GM21423 (cell line): ENCODE data around the gene BFAR.
"Not testable (repeated sequence)": the region's sequence is repeated elsewhere in the genome, so short reads cannot be mapped to it uniquely, and the experiment has no call there.

ENCODE experiments used
- ATAC-seq: cut with Tn5 transposase; IDR thresholded peaks from one replicate; pipeline ENCODE4 v1.9.1; 2021; ENCODE audit warnings: mild to moderate bottlenecking, moderate library complexity; ENCODE audit not compliant: unreplicated experiment

Gene BFAR

DNA sequence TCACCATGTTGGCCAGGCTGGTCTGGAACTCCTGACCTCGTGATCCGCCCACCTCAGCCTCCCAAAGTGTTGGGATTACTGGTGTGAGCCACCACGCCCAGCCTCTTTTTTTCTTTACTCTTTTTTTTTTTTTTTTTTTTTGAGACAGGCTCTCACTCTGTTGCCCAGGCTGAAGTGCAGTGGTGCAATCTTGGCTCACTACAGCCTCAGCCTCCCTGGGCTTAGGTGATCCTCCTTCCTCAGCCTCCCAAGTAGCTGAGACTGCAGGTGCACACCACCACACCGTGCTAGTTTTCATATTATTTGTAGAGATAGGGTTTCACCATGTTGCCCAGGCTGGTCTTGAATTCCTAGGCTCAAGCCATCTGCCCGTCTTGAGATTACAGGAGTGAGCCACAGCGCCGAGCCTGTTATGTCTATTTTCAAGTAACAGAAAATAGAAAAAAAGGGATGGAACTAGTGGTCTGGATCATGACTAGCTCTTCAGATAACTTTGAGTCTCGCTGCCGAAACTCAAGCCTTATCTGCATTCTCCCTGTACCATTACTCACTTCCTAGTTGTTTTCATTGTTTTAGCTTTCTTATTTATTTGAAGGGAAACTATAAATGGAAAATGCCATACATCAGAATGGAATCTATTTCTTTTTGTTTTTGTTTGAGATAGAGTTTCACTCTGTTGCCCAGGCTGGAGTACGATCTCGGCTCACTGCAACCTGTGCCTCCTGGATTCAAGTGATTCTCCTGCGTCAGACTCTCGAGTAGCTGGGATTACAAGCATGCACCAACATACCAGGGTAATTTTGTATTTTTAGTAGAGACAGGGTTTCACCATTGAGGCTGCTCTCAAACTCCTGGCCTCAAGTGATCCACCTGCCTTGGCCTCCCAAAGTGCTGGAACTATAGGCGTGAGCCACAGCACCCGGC lies 53.4 kb downstream of the BFAR start:
- ATAC-seq: not testable (repeated sequence)

DNA sequence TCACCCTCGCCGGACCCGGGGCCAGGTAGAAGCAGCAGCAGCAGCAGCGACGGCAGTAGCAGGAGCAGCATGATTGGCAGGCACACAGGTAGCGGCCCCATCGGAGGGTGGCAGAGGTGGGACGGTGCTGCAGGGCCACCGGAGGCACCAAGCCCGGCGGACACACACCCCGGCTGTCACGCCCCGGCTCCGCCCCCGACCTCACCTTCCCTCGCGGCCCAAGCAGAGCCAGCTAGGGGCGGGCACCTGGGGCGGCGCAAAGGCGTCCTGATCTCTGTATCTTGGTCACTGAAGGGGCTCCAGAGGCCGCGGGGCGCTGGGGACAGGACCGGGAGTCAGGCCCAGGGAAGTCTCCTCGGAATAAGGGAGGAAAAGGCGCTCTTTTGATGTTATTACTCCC lies 61.4 kb downstream of the BFAR start, which contains the start of gene PLA2G10:
Gene PLA2G10 (minus strand): TSS at position 180 of the 400 bp plus-strand sequence. CDS start 79 bp downstream, at position 101.
- ATAC-seq: not testable (repeated sequence)

DNA sequence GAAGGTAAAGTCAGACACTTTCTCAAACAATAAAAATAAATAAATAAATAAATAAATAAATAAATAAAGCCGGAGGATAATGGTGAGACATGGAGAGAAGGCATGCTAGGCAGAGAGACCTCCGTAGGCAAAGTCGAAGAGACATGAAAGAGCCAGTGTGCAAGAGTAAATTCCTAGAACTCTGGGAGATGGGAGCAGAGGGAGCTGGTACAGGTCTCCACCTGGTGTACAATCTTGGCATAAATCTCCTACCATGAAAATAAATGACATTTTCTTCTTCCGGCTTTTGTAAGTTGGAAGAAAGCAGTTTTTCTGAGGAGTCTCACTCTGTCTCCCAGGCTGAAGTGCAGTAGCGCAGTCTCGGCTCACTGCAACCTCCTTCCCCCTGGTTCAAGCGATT lies 69.1 kb downstream of the BFAR start:
- not testable (repeated sequence) for ATAC-seq

DNA sequence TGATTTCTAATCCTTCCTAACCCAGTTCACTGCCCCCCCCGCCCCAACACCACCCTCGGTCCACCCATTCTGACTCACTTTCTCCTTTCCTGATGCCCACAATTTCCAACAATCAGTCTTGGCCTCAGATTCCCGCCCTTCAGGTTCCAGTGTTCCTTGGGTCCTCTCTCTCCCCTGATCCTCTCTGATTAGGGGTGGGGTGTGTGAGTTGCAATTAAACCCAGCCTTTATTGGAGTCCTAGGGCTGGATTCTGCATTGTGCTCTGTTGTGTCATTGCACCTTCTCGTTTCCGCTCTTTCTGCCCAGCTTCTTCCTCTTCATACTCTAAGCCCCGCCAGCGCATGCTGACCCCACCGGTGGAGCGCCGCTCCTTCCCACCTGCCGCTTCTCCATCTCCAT lies 69.9 kb downstream of the BFAR start:
- ATAC-seq: not testable (repeated sequence)

DNA sequence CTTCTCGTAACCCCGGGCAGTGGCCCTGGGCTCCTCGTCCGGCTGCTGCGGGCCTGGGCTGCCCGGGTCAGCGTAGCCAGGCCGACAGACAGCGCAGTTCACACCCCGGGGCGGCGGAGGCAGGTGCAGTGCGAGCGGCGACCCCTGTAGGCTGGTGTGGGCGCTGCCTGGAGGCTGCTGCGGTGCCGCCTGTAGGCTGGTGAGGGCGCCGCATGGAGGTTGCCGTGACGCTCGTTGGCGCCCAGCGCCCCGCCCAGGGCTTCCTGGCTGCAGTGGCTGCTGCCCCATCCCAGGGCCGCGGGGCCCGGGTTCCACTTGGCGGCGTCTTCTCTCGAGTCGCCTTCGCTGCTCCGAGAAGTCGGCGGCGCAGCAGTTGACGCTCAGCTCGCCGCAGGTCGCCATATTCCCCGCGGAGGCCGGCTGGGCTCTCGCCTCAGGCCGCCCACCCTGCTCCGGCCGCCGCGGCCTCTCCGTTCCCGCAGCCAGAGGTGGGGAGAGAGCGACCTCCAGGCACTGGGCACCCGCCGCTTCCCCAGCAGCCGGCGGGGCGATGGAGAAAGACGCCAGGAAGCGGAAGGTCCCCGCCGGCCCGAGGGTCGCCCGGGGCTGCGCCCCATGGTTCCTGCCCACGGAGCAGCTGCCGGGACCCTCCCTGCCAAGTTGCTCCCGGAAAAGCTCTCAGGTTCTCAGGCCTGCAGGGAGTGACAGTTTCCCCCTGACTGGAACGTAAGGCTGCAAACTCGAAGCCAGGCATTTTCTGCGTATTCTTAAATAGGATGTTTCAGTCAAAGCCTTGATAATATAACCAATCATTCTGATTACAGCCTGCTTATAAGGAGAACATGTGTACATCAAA lies 70.6 kb downstream of the BFAR start, which contains the start of gene NPIPA3:
Gene NPIPA3 (plus strand): TSS at position 256 of the 856 bp plus-strand sequence. CDS start 5,533 bp downstream, outside the sequence.
- ATAC-seq: peak; percentile 97
